ENCODE data around the gene MINAR1. TPM values are rescaled to one million over a fixed set of nuclear protein-coding genes. Genes with fewer than 3 reads are reported as not detected.

The MINAR1 gene
- total RNA-seq, 1 donor from 2014 or later: 0.42 TPM

- intact Hi-C loops (cut with micrococcal nuclease): no loop called here
- TF ChIP-seq CTCF (IDR thresholded peaks at IDR 0.05): no peak
- Mint-ChIP-seq H3K9me3 (no peaks in the 10 kb centered on the region), H3K36me3 (ENCODE audit: low read depth) (no peaks in the 10 kb centered on the region), H3K4me1 (no peaks in the 10 kb centered on the region), H3K27me3 (no peaks in the 10 kb centered on the region), H3K27ac (no peak overlapping the region), H3K4me3 (no peak overlapping the region)
- ChIA-PET POLR2A (no interaction called here), CTCF (no interaction called here)
- DNase-seq (no peak), ATAC-seq (ENCODE audit: low read depth) (no peak)
These were observed 31.1 kb downstream of the MINAR1 start for GRCh38 chr15:79463043-79463780.

- H3K27me3 Mint-ChIP-seq: no peaks in the 10 kb centered on the region
- no peaks in the 10 kb centered on the region for H3K4me1 Mint-ChIP-seq
- no peak for TF ChIP-seq CTCF (IDR thresholded peaks at IDR 0.05)
- H3K27ac Mint-ChIP-seq: no peak overlapping the region
- ATAC-seq (ENCODE audit: low read depth): no peak
- intact Hi-C loops (cut with micrococcal nuclease): no loop called here
- ChIA-PET POLR2A (no interaction called here), CTCF (no interaction called here)
- no peak for DNase-seq
- no peak overlapping the region for H3K4me3 Mint-ChIP-seq
- no peaks in the 10 kb centered on the region for H3K9me3 Mint-ChIP-seq
- H3K36me3 Mint-ChIP-seq (ENCODE audit: low read depth): no peaks in the 10 kb centered on the region
These were observed 31.7 kb downstream of the MINAR1 start for GRCh38 chr15:79463781-79464270.

DNA sequence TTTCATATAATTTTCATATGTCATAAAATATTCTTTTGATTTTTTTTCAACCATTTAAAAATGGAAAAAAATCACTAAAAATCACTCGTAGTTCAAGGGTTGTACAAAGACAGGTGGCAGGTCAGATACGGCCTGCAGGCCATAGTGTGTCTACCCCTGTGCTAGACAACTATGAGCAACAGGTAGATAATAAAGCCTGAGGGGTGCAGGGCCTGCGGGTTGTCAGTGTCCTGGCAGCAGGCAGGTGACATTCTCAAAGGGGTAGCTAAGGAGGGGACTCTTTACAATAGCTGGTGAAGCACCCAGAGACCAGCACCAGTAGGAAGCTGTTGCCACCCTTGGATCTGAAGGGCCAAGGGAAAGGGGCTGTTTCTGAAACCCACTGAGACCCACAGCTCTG is 34.4 kb downstream of the MINAR1 start:
- ChIA-PET POLR2A (no interaction called here), CTCF (no interaction called here)
- TF ChIP-seq CTCF (IDR thresholded peaks at IDR 0.05): no peak
- H3K36me3 Mint-ChIP-seq (ENCODE audit: low read depth): no peaks in the 10 kb centered on the region
- no peak overlapping the region for H3K27ac Mint-ChIP-seq
- DNase-seq (no peak), ATAC-seq (ENCODE audit: low read depth) (no peak)
- no peaks in the 10 kb centered on the region for H3K27me3 Mint-ChIP-seq
- H3K4me1 Mint-ChIP-seq: no peaks in the 10 kb centered on the region
- H3K9me3 Mint-ChIP-seq: no peaks in the 10 kb centered on the region
- intact Hi-C loops (cut with micrococcal nuclease): no loop called here
- H3K4me3 Mint-ChIP-seq: no peak overlapping the region

DNA sequence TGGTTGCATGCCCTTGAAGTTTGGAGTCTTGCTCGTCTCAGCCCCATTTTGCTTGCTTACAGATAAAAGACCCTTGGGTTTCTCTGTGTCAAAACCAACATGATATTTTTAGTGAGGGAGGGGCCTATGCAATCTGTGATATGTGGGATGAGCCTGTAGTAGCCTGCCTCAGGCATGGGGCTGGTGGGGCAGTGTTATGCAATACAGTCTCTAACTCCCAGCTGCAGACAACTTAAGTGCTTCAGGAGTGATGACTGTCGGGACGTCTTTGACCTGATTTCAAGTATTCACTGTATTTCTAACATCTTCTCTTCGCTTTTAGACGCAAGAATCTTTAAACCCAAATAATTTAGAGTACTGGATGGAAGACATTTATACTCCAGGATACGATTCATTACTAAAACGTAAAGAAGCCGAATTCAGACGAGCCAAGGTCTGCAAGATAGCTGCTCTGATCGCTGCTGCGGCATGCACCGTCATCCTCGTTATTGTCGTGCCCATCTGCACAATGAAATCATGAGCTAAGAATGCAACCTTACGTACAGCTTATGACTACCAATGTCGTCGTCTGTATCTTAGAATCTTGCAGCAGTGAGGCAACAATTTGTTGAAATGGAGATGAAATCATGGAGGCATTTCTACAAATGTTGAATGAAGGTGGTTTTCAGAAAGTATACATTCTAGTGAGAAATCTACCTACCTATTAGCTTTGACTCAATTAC is 35.9 kb downstream of the MINAR1 start:
- CTCF ChIA-PET: no interaction called here
- H3K27me3 Mint-ChIP-seq: no peaks in the 10 kb centered on the region

More for the DNA sequence above, 35.9 kb downstream of the MINAR1 start:
- intact Hi-C loops (cut with micrococcal nuclease): no loop called here
- no peak overlapping the region for H3K4me3 Mint-ChIP-seq
- H3K36me3 Mint-ChIP-seq (ENCODE audit: low read depth): no peaks in the 10 kb centered on the region
- POLR2A ChIA-PET: no interaction called here
- no peak overlapping the region for H3K27ac Mint-ChIP-seq
- H3K4me1 Mint-ChIP-seq: no peaks in the 10 kb centered on the region
- DNase-seq: no peak
- H3K9me3 Mint-ChIP-seq: no peaks in the 10 kb centered on the region
- TF ChIP-seq CTCF (IDR thresholded peaks at IDR 0.05): no peak
- ATAC-seq (ENCODE audit: low read depth): no peak
